HG02981 (cell line): ENCODE data around the gene PARD3B.
"Not testable (repeated sequence)": the region's sequence is repeated elsewhere in the genome, so short reads cannot be mapped to it uniquely, and the experiment has no call there.

Experiments
- ATAC-seq: cut with Tn5 transposase; IDR thresholded peaks from one replicate; pipeline ENCODE4 v1.9.1; 2021; ENCODE audit warnings: mild to moderate bottlenecking, moderate library complexity; ENCODE audit not compliant: unreplicated experiment

The PARD3B gene

GRCh38 chr2:205474741-205475415 is 929.6 kb downstream of the PARD3B start:
- ATAC-seq, result no peak

GRCh38 chr2:205475416-205475768 is 930.1 kb downstream of the PARD3B start:
- ATAC-seq, result no peak

GRCh38 chr2:205477016-205477705 is 931.9 kb downstream of the PARD3B start:
- ATAC-seq, result no peak

GRCh38 chr2:205481861-205482260 is 936.6 kb downstream of the PARD3B start:
- ATAC-seq, result no peak

- no peak for ATAC-seq
Observed at GRCh38 chr2:205482399-205483081, 937.3 kb downstream of the PARD3B start.

- ATAC-seq, result no peak
Observed at GRCh38 chr2:205483095-205483494, 937.8 kb downstream of the PARD3B start.

GRCh38 chr2:205484215-205484614 is 938.9 kb downstream of the PARD3B start:
- no peak for ATAC-seq

- no peak for ATAC-seq
Observed at GRCh38 chr2:205484764-205485163, 939.5 kb downstream of the PARD3B start.

GRCh38 chr2:205493528-205493927 is 948.3 kb downstream of the PARD3B start:
- not testable (repeated sequence) for ATAC-seq

GRCh38 chr2:205494537-205495235 is 949.4 kb downstream of the PARD3B start:
- no peak for ATAC-seq

- no peak for ATAC-seq
Observed at GRCh38 chr2:205495819-205496218, 950.5 kb downstream of the PARD3B start.

- no peak for ATAC-seq
Observed at GRCh38 chr2:205496370-205496769, 951.1 kb downstream of the PARD3B start.

- no peak for ATAC-seq
Observed at GRCh38 chr2:205496772-205497171, 951.5 kb downstream of the PARD3B start.

GRCh38 chr2:205499006-205499405 is 953.7 kb downstream of the PARD3B start:
- ATAC-seq, result no peak

GRCh38 chr2:205500065-205500464 is 954.8 kb downstream of the PARD3B start:
- no peak for ATAC-seq

- ATAC-seq, result no peak
Observed at GRCh38 chr2:205500951-205501350, 955.7 kb downstream of the PARD3B start.

GRCh38 chr2:205501826-205502225 is 956.6 kb downstream of the PARD3B start:
- no peak for ATAC-seq

- no peak for ATAC-seq
Observed at GRCh38 chr2:205505371-205505770, 960.1 kb downstream of the PARD3B start.

GRCh38 chr2:205509655-205510054 is 964.4 kb downstream of the PARD3B start:
- no peak for ATAC-seq

GRCh38 chr2:205510345-205510744 is 965.1 kb downstream of the PARD3B start:
- no peak for ATAC-seq

GRCh38 chr2:205511221-205511620 is 965.9 kb downstream of the PARD3B start:
- no peak for ATAC-seq
